Measurements from ENCODE around the gene MIXL1. TPM values are rescaled to one million over a fixed set of nuclear protein-coding genes. Genes with fewer than 3 reads are reported as not detected.
"Not testable (repeated sequence)": the region's sequence is repeated elsewhere in the genome, so short reads cannot be mapped to it uniquely, and the experiment has no call there.

Gene MIXL1
- total and polyA plus RNA-seq, 9 donors, result 0.27 to 0.98 (median 0.77) TPM

DNA sequence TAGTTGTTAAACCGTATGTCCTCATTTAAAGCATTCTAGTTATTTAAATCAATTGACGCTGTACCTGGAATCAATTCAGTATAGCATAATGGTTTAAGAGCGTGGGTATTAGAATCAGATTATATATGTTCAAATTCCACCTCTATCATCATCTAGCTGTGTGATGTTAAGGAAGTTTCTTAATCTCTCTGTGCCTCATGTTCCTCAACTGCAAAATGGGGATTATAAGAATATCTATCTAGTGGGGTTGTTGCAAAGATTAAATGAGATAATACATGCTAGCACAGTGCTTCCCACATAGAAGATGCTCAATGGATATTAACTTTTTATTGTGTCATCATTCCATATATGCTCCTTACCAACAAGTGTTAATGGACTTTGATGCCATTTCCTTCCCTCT is 16.0 kb downstream of the MIXL1 start:
- Histone ChIP-seq H3K36me3 (ENCODE audit: control insufficient read depth, insufficient read depth, low read length) (peaks cover 2% of the 10 kb centered on the region), H3K27me3 (ENCODE audit: control insufficient read depth, insufficient read depth, low read length) (no peaks in the 10 kb centered on the region)
- no CpG with 5 or more reads among the region's 3 CpGs for WGBS (ENCODE audit: insufficient coverage)

DNA sequence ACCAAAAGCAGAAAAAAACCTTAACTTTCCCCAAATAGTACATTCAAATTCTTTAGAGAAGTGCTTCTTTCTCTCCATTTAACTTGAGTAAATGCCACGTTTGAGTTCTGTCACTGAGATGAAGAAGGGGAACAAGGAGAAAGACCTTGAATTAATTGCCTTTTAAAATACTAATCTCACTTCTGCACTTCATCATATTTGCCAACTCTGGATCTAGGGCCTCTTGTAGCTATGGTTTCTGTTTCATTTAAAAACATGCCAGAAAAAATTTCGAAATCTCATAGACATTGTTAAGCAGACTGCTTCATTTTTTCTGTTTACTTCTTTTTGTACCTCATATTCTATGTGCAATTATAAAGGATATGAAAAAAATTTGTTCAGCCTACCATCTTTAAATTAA is 24.6 kb downstream of the MIXL1 start:
- WGBS (ENCODE audit: insufficient coverage), result no CpG with 5 or more reads among the region's 2 CpGs
- H3K4me1 ChIP-seq (ENCODE audit: control insufficient read depth, insufficient read depth, low read length), result no peaks in the 10 kb centered on the region
- peak; percentile 11 for DNase-seq
- H3K9me3 ChIP-seq (replicated peaks; ENCODE audit: control insufficient read depth, low read depth, low read length), result no peaks in the 10 kb centered on the region
- no peak overlapping the region for H3K27ac ChIP-seq (ENCODE audit: low read length)
- no peak overlapping the region for H3K4me3 ChIP-seq (ENCODE audit: low read length)
- H3K27me3 ChIP-seq (ENCODE audit: control insufficient read depth, insufficient read depth, low read length), result no peaks in the 10 kb centered on the region
- peaks cover 9% of the 10 kb centered on the region for H3K36me3 ChIP-seq (ENCODE audit: control insufficient read depth, insufficient read depth, low read length)

More for the DNA sequence above, 16.0 kb downstream of the MIXL1 start:
- no peaks in the 10 kb centered on the region for H3K4me1 ChIP-seq (ENCODE audit: control insufficient read depth, insufficient read depth, low read length)
- no peak overlapping the region for H3K27ac ChIP-seq (ENCODE audit: low read length)
- DNase-seq, result no peak
- H3K9me3 ChIP-seq (replicated peaks; ENCODE audit: control insufficient read depth, low read depth, low read length), result no peaks in the 10 kb centered on the region
- H3K4me3 ChIP-seq (ENCODE audit: low read length), result no peak overlapping the region

- no peak overlapping the region for H3K27ac ChIP-seq (ENCODE audit: low read length)
- 92% methylated on average over 2 of the region's 3 CpGs for WGBS (ENCODE audit: insufficient coverage)
Measured at GRCh38 chr1:226248796-226249195, 25.3 kb downstream of the MIXL1 start.

DNA sequence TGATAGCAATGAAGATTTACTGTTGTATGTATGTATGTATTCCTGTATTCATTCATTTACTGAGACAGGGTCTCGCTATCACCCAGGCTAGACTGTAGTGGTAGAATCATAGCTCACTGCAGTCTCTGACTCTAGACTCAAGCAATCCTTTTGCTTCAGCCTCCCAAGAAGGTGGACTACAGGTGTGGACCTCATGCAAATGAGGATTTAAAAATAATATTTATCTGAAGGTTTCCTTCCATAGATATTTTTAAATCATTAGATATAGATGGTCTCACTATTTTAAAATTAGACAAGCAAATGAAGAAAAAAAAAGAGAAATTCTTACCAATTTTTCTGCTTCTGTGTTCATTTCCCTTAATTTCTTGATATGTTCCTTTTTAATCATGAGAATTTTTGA is 27.0 kb downstream of the MIXL1 start:
- H3K4me3 ChIP-seq (ENCODE audit: low read length), result no peak overlapping the region
- H3K27me3 ChIP-seq (ENCODE audit: control insufficient read depth, insufficient read depth, low read length), result no peaks in the 10 kb centered on the region
- no CpG with 5 or more reads among the region's 1 CpG for WGBS (ENCODE audit: insufficient coverage)
- no peaks in the 10 kb centered on the region for H3K9me3 ChIP-seq (replicated peaks; ENCODE audit: control insufficient read depth, low read depth, low read length)
- peaks cover 9% of the 10 kb centered on the region for H3K36me3 ChIP-seq (ENCODE audit: control insufficient read depth, insufficient read depth, low read length)
- no peak overlapping the region for H3K27ac ChIP-seq (ENCODE audit: low read length)
- H3K4me1 ChIP-seq (ENCODE audit: control insufficient read depth, insufficient read depth, low read length), result no peaks in the 10 kb centered on the region
- no peak for DNase-seq

More at GRCh38 chr1:226248796-226249195, 25.3 kb downstream of the MIXL1 start:
- Histone ChIP-seq H3K27me3 (ENCODE audit: control insufficient read depth, insufficient read depth, low read length) (no peaks in the 10 kb centered on the region), H3K4me1 (ENCODE audit: control insufficient read depth, insufficient read depth, low read length) (no peaks in the 10 kb centered on the region), H3K36me3 (ENCODE audit: control insufficient read depth, insufficient read depth, low read length) (peaks cover 9% of the 10 kb centered on the region), H3K4me3 (ENCODE audit: low read length) (no peak overlapping the region), H3K9me3 (replicated peaks; ENCODE audit: control insufficient read depth, low read depth, low read length) (no peaks in the 10 kb centered on the region)
- no peak for DNase-seq

DNA sequence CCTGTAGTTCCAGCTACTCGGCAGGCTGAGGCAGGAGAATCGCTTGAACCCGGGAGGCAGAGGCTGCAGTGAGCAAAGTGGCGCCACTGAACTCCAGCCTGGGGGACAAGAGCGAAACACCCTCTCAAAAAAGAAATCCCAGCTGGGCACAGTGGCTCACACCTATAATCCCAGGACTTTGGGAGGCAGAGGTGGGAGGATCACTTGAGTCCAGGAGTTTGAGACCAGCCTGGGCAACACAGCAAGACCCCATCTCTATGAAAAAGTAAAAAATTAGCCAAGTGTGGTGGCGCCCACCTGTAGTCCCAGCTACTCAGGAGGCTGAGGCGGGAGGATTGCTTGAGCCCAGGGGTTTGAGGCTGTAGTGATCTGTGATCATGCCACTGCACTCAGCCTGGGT is 29.4 kb downstream of the MIXL1 start:
- WGBS (ENCODE audit: insufficient coverage), result 100% methylated on average over 1 of the region's 7 CpGs
- not testable (repeated sequence) for H3K4me1 ChIP-seq (ENCODE audit: control insufficient read depth, insufficient read depth, low read length); H3K9me3 ChIP-seq (replicated peaks; ENCODE audit: control insufficient read depth, low read depth, low read length); H3K36me3 ChIP-seq (ENCODE audit: control insufficient read depth, insufficient read depth, low read length); DNase-seq; H3K27me3 ChIP-seq (ENCODE audit: control insufficient read depth, insufficient read depth, low read length); H3K27ac ChIP-seq (ENCODE audit: low read length); H3K4me3 ChIP-seq (ENCODE audit: low read length)

- H3K27ac ChIP-seq (ENCODE audit: low read length), result no peak overlapping the region
- H3K9me3 ChIP-seq (replicated peaks; ENCODE audit: control insufficient read depth, low read depth, low read length), result no peaks in the 10 kb centered on the region
- no peaks in the 10 kb centered on the region for H3K27me3 ChIP-seq (ENCODE audit: control insufficient read depth, insufficient read depth, low read length)
- no peak for DNase-seq
- no CpG with 5 or more reads among the region's 4 CpGs for WGBS (ENCODE audit: insufficient coverage)
- H3K36me3 ChIP-seq (ENCODE audit: control insufficient read depth, insufficient read depth, low read length), result peaks cover 7% of the 10 kb centered on the region
- H3K4me3 ChIP-seq (ENCODE audit: low read length), result no peak overlapping the region
- H3K4me1 ChIP-seq (ENCODE audit: control insufficient read depth, insufficient read depth, low read length), result no peaks in the 10 kb centered on the region
Measured at GRCh38 chr1:226253933-226254332, 30.5 kb downstream of the MIXL1 start.

- Histone ChIP-seq H3K27ac (ENCODE audit: low read length) (no peak overlapping the region), H3K9me3 (replicated peaks; ENCODE audit: control insufficient read depth, low read depth, low read length) (peaks cover 6% of the 10 kb centered on the region), H3K4me1 (ENCODE audit: control insufficient read depth, insufficient read depth, low read length) (no peaks in the 10 kb centered on the region), H3K36me3 (ENCODE audit: control insufficient read depth, insufficient read depth, low read length) (peaks cover 2% of the 10 kb centered on the region), H3K27me3 (ENCODE audit: control insufficient read depth, insufficient read depth, low read length) (no peaks in the 10 kb centered on the region), H3K4me3 (ENCODE audit: low read length) (no peak overlapping the region)
- WGBS (ENCODE audit: insufficient coverage), result no CpG with 5 or more reads among the region's 3 CpGs
- no peak for DNase-seq
Measured at GRCh38 chr1:226255380-226255779, 31.9 kb downstream of the MIXL1 start.

GRCh38 chr1:226261818-226262217 is 38.4 kb downstream of the MIXL1 start:
- Histone ChIP-seq H3K27me3 (ENCODE audit: control insufficient read depth, insufficient read depth, low read length) (no peaks in the 10 kb centered on the region), H3K9me3 (replicated peaks; ENCODE audit: control insufficient read depth, low read depth, low read length) (peaks cover 10% of the 10 kb centered on the region), H3K27ac (ENCODE audit: low read length) (no peak overlapping the region), H3K36me3 (ENCODE audit: control insufficient read depth, insufficient read depth, low read length) (peaks cover 2% of the 10 kb centered on the region), H3K4me1 (ENCODE audit: control insufficient read depth, insufficient read depth, low read length) (no peaks in the 10 kb centered on the region), H3K4me3 (ENCODE audit: low read length) (no peak overlapping the region)
- DNase-seq, result no peak
- WGBS (ENCODE audit: insufficient coverage), result 100% methylated on average over 1 of the region's 1 CpG

- WGBS (ENCODE audit: insufficient coverage), result no CpG with 5 or more reads among the region's 3 CpGs
Measured at GRCh38 chr1:226268421-226269124, 45.1 kb downstream of the MIXL1 start.

DNA sequence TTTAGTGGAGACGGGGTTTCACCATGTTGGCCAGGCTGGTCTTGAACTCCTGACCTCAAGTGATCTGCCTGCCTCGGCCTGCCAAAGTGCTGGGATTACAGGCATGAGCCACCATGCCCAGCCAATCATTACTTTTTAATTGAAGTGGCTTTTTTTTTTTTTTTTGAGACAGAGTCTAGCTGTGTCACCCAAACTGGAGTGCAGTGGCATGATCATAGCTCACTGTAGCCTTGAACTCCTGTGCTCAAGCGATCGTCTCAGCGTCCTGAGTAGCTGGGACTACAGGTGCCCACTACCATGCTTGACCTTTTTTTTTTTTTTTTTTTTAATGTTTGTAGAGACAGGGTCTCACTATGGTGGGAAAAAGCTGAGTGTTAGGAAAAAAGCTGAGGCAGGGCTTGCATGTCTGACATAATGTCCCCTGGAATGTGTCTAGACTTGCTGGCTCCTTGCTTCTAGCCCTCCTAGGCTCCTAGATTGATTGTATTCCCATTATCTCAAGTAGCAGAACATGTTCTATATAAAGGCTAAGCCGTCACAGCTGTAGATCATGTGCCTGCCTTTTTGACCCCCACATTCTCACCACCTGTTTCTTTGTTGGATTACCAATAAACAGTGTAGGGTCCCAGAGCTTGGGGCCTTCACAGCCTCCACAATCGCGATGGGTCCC is 48.9 kb downstream of the MIXL1 start:
- Histone ChIP-seq H3K36me3 (ENCODE audit: control insufficient read depth, insufficient read depth, low read length) (peaks cover 11% of the 10 kb centered on the region), H3K27ac (ENCODE audit: low read length) (peak overlapping the region; percentile 52)
- not testable (repeated sequence) for H3K27me3 ChIP-seq (ENCODE audit: control insufficient read depth, insufficient read depth, low read length); H3K4me3 ChIP-seq (ENCODE audit: low read length); H3K4me1 ChIP-seq (ENCODE audit: control insufficient read depth, insufficient read depth, low read length); H3K9me3 ChIP-seq (replicated peaks; ENCODE audit: control insufficient read depth, low read depth, low read length)
- DNase-seq, result peak; percentile 10
- WGBS (ENCODE audit: insufficient coverage), result 82% methylated on average over 3 of the region's 8 CpGs

More at GRCh38 chr1:226268421-226269124, 45.1 kb downstream of the MIXL1 start:
- H3K27ac ChIP-seq (ENCODE audit: low read length), result no peak overlapping the region
- no peak for DNase-seq
- peaks cover 13% of the 10 kb centered on the region for H3K36me3 ChIP-seq (ENCODE audit: control insufficient read depth, insufficient read depth, low read length)
- H3K4me1 ChIP-seq (ENCODE audit: control insufficient read depth, insufficient read depth, low read length), result no peaks in the 10 kb centered on the region
- no peaks in the 10 kb centered on the region for H3K27me3 ChIP-seq (ENCODE audit: control insufficient read depth, insufficient read depth, low read length)
- H3K9me3 ChIP-seq (replicated peaks; ENCODE audit: control insufficient read depth, low read depth, low read length), result no peaks in the 10 kb centered on the region
- H3K4me3 ChIP-seq (ENCODE audit: low read length), result no peak overlapping the region
